Liver (tissue), 9 donors: Measurements from ENCODE around the gene GGT6. TPM values are rescaled to one million over a fixed set of nuclear protein-coding genes. Genes with fewer than 3 reads are reported as not detected.

Source experiments
- DNase-seq: peaks from one replicate; pipeline ENCODE4 v3.0.0-alpha.2; 2017; ENCODE audit warnings: low spot score
- H3K27ac ChIP-seq, 2 donors: one replicate each; pipeline ENCODE4 v1.7.0; 2013; ENCODE audit warnings: inconsistent platforms in 2 of 2, low read length in 2 of 2, control low read depth in 1 of 2, low read depth in 1 of 2, mild to moderate bottlenecking in 1 of 2
- H3K27me3 ChIP-seq, 4 donors: one replicate each; pipeline versions ENCODE4 v1.6.1 to v1.7.0; 2013; ENCODE audit warnings: low read length in 3 of 4, inconsistent platforms in 1 of 4, mild to moderate bottlenecking in 1 of 4, moderate library complexity in 1 of 4; ENCODE audit not compliant: control insufficient read depth in 4 of 4, insufficient read depth in 4 of 4
- H3K36me3 ChIP-seq, 4 donors: one replicate each; pipeline versions ENCODE4 v1.6.1 to v1.7.0; 2013; ENCODE audit warnings: low read length in 3 of 4, mild to moderate bottlenecking in 3 of 4, low read depth in 1 of 4, moderate library complexity in 1 of 4; ENCODE audit not compliant: control insufficient read depth in 4 of 4, insufficient read depth in 3 of 4
- H3K4me1 ChIP-seq, 4 donors: one replicate each; pipeline versions ENCODE4 v1.6.1 to v1.7.0; 2013; ENCODE audit warnings: low read length in 3 of 4, mild to moderate bottlenecking in 3 of 4, moderate library complexity in 1 of 4; ENCODE audit not compliant: control insufficient read depth in 4 of 4, insufficient read depth in 4 of 4
- H3K4me3 ChIP-seq, 3 donors: one replicate each; pipeline versions ENCODE4 v1.6.1 to v1.7.0; 2013; ENCODE audit warnings: low read length in 3 of 3, control low read depth in 1 of 3, low read depth in 1 of 3, mild to moderate bottlenecking in 1 of 3
- H3K9ac ChIP-seq, 2 donors: one replicate each; pipeline ENCODE4 v1.7.0; 2013; ENCODE audit warnings: low read length in 2 of 2, mild to moderate bottlenecking in 2 of 2, moderate library complexity in 2 of 2, control low read depth in 1 of 2, low read depth in 1 of 2
- H3K9me3 ChIP-seq, 4 donors: one replicate each; pipeline versions ENCODE4 v1.6.1 to v1.7.0; 2013; ENCODE audit warnings: low read length in 3 of 4; ENCODE audit not compliant: control insufficient read depth in 4 of 4
- EGR1 ChIP-seq, 2 donors: IDR thresholded peaks; 2 replicates each; pipeline ENCODE4 v1.6.1; 2016 to 2018; ENCODE audit warnings: antibody characterized with exemption in 2 of 2, low read depth in 2 of 2
- FOXA2 ChIP-seq: IDR thresholded peaks from 2 replicates; pipeline ENCODE4 v1.6.1; 2016; ENCODE audit warnings: antibody characterized with exemption
- GABPA ChIP-seq, 2 donors: IDR thresholded peaks in 1 of 2; conservative IDR thresholded peaks in 1 of 2; 2 replicates each; pipeline ENCODE4 v1.6.1; 2016; ENCODE audit warnings: antibody characterized with exemption in 2 of 2, mild to moderate bottlenecking in 1 of 2, moderate library complexity in 1 of 2
- HNF4A ChIP-seq, 2 donors: conservative IDR thresholded peaks; 2 replicates each; pipeline ENCODE4 v1.6.1; 2016; ENCODE audit warnings: antibody characterized with exemption in 2 of 2, mild to moderate bottlenecking in 2 of 2
- HNF4G ChIP-seq: IDR thresholded peaks from 2 replicates; pipeline ENCODE4 v1.6.1; 2016; ENCODE audit warnings: antibody characterized with exemption
- NR2F2 ChIP-seq: IDR thresholded peaks from 2 replicates; pipeline ENCODE4 v1.6.1; 2016; ENCODE audit warnings: antibody characterized with exemption
- RAD21 ChIP-seq, 2 donors: IDR thresholded peaks; 2 replicates each; pipeline ENCODE4 v1.6.1; 2016; ENCODE audit warnings: antibody characterized with exemption in 2 of 2, mild to moderate bottlenecking in 2 of 2
- SP1 ChIP-seq: IDR thresholded peaks from 2 replicates; pipeline ENCODE4 v1.6.1; 2018; ENCODE audit warnings: antibody characterized with exemption, mild to moderate bottlenecking
- TAF1 ChIP-seq: conservative IDR thresholded peaks from 2 replicates; pipeline ENCODE4 v1.6.1; 2016; ENCODE audit warnings: antibody characterized with exemption, mild to moderate bottlenecking
- YY1 ChIP-seq: IDR thresholded peaks from 2 replicates; pipeline ENCODE4 v1.6.1; 2016; ENCODE audit warnings: antibody characterized with exemption, mild to moderate bottlenecking
- WGBS: extraction: QIAGEN DNeasy Blood & Tissue Kit; methylation state at CpG from one replicate; pipeline ENCODE4 v1.1.7; 2013; 5-methylcytosine and 5-hydroxymethylcytosine counted together
- polyA plus RNA-seq, 2 donors: library from polyadenylated mRNA; stranded (reverse) in 1 of 2; unstranded in 1 of 2; fragments of 200-250 nt in 1 of 2; fragments of >200 nt in 1 of 2; fragmentation: Nextera tagmentation in 1 of 2; extraction: Ambion mirVana in 1 of 2; gene quantifications; one replicate each; pipeline versions ENCODE4 v1.2.1 to v1.2.3, GENCODE V29; 2013 to 2015
- total RNA-seq, 2 donors: library from RNA; depleted of rRNA; stranded (reverse); fragments of >200 nt; gene quantifications; one replicate each; pipeline ENCODE4 v1.2.3, GENCODE V29; 2014
- TF ChIP-seq, protein P1 (sequence below): IDR thresholded peaks from 2 replicates; pipeline ENCODE4 v1.6.1; 2016; ENCODE audit warnings: antibody characterized with exemption, mild to moderate bottlenecking
- TF ChIP-seq, protein P2 (sequence below): IDR thresholded peaks from 2 replicates; pipeline ENCODE4 v1.6.1; 2016; ENCODE audit warnings: antibody characterized with exemption
- TF ChIP-seq, protein P3 (sequence below): IDR thresholded peaks from 2 replicates; pipeline ENCODE4 v1.6.1; 2016; ENCODE audit warnings: antibody characterized with exemption
- donor health status: healthy.
- donor health status: healthy.
- donor health status: healthy.
- donor health status: healthy.
- donor health status: healthy.

GGT6 gene
- total and polyA plus RNA-seq, 4 donors: 0.19 to 1.1 (median 0.53) TPM

DNA sequence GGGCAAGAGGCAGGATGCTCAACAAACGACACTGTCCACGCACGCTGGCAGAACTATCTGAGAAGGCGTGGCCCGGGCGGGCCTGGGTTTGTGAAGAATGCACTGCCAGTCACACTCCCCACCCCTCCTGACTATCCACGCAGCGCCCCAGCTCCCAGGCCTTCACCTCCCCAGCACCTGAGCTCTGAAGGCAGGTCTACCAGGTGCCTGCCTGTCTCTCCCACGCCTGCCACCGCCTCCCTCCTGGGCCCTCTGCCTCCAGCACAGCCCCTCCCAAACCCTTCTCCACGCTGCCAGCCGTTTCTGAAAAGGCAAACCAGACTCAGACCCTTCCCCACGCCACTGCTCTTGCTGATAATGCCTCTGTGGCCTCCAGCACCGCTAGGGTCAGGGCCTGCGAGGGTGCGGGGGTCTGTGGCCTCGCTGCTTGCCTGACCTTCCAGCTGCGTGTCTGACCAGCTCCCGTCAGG is 16.8 kb downstream of the GGT6 start:
- Histone ChIP-seq H3K27me3 (no peaks in the 10 kb centered on the region), H3K4me1 (peaks cover 0 to 4% (median 0%) of the 10 kb centered on the region in 4 donors), H3K27ac (no peak overlapping the region), H3K4me3 (no peak overlapping the region), H3K9ac (no peak overlapping the region), H3K9me3 (no peaks in the 10 kb centered on the region), H3K36me3 (peaks cover 22 to 77% (median 31%) of the 10 kb centered on the region in 4 donors)
- TF ChIP-seq YY1 (no peak), EGR1 (IDR thresholded peaks at IDR 0.05; ENCODE audit: low read depth in 2 of 2) (no peak), HNF4G (no peak), GABPA (IDR thresholded peaks at IDR 0.05 in 1 of 2, conservative IDR thresholded peaks at IDR 0.05 in 1 of 2) (no peak), TAF1 (no peak), FOXA2 (no peak), SP1 (no peak), RAD21 (IDR thresholded peaks at IDR 0.05) (no peak)
- TF ChIP-seq, protein P1, sequence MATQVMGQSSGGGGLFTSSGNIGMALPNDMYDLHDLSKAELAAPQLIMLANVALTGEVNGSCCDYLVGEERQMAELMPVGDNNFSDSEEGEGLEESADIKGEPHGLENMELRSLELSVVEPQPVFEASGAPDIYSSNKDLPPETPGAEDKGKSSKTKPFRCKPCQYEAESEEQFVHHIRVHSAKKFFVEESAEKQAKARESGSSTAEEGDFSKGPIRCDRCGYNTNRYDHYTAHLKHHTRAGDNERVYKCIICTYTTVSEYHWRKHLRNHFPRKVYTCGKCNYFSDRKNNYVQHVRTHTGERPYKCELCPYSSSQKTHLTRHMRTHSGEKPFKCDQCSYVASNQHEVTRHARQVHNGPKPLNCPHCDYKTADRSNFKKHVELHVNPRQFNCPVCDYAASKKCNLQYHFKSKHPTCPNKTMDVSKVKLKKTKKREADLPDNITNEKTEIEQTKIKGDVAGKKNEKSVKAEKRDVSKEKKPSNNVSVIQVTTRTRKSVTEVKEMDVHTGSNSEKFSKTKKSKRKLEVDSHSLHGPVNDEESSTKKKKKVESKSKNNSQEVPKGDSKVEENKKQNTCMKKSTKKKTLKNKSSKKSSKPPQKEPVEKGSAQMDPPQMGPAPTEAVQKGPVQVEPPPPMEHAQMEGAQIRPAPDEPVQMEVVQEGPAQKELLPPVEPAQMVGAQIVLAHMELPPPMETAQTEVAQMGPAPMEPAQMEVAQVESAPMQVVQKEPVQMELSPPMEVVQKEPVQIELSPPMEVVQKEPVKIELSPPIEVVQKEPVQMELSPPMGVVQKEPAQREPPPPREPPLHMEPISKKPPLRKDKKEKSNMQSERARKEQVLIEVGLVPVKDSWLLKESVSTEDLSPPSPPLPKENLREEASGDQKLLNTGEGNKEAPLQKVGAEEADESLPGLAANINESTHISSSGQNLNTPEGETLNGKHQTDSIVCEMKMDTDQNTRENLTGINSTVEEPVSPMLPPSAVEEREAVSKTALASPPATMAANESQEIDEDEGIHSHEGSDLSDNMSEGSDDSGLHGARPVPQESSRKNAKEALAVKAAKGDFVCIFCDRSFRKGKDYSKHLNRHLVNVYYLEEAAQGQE: no peak
- TF ChIP-seq, protein P2, sequence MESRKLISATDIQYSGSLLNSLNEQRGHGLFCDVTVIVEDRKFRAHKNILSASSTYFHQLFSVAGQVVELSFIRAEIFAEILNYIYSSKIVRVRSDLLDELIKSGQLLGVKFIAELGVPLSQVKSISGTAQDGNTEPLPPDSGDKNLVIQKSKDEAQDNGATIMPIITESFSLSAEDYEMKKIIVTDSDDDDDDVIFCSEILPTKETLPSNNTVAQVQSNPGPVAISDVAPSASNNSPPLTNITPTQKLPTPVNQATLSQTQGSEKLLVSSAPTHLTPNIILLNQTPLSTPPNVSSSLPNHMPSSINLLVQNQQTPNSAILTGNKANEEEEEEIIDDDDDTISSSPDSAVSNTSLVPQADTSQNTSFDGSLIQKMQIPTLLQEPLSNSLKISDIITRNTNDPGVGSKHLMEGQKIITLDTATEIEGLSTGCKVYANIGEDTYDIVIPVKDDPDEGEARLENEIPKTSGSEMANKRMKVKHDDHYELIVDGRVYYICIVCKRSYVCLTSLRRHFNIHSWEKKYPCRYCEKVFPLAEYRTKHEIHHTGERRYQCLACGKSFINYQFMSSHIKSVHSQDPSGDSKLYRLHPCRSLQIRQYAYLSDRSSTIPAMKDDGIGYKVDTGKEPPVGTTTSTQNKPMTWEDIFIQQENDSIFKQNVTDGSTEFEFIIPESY: no peak
- TF ChIP-seq, protein P3, sequence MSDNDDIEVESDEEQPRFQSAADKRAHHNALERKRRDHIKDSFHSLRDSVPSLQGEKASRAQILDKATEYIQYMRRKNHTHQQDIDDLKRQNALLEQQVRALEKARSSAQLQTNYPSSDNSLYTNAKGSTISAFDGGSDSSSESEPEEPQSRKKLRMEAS: no peak
- 88% methylated on average over 19 of the region's 19 CpGs for WGBS
- no peak for DNase-seq

DNA sequence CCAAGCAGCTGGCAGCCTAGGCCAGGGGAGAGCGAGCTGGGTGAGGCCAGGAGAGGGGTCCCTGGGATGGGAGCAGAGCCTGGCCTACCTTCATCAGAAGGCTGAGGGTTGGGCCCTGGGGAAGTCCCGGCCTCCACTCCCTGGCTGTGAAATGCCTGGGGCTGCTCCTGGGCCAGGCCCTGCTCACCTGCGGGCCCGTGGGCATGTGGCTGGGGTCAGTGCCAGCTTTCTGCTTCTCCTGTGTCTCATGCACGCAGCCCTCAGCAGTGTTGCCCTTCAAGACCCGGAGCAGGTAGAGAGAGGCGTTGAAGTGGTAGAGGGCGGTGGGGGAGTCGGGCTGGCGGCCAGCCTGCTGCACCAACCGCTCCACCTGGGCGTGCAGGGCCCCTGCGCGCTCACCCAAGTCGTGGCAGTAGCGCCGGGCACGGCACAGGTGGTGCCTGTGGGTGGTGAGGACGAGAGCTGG is 17.6 kb downstream of the GGT6 start:
- Histone ChIP-seq H3K4me3 (no peak overlapping the region), H3K9ac (no peak overlapping the region), H3K4me1 (peaks cover 0 to 5% (median 0%) of the 10 kb centered on the region in 4 donors), H3K9me3 (no peaks in the 10 kb centered on the region), H3K36me3 (peaks cover 16 to 76% (median 28%) of the 10 kb centered on the region in 4 donors), H3K27me3 (no peaks in the 10 kb centered on the region), H3K27ac (no peak overlapping the region)
- no peak for TF ChIP-seq HNF4G
- no peak for TF ChIP-seq GABPA (IDR thresholded peaks at IDR 0.05 in 1 of 2, conservative IDR thresholded peaks at IDR 0.05 in 1 of 2)
- no peak for TF ChIP-seq SP1
- TF ChIP-seq NR2F2: no peak
- TF ChIP-seq TAF1: no peak
- no peak for TF ChIP-seq HNF4A (conservative IDR thresholded peaks at IDR 0.05)
- TF ChIP-seq RAD21 (IDR thresholded peaks at IDR 0.05): no peak
- TF ChIP-seq, protein P1: no peak
- no peak for DNase-seq
- 95% methylated on average over 19 of the region's 19 CpGs for WGBS
